AG04450 (cell line): Measurements from ENCODE around the gene TRABD. TPM values are rescaled to one million over a fixed set of nuclear protein-coding genes. Genes with fewer than 3 reads are reported as not detected.

Source experiments
- CTCF ChIA-PET: fragments of 300-600, 350-600 bp; formaldehyde crosslinking; extraction: SDS; loops from one replicate; lab custom pipeline; 2022; ENCODE audit warnings: antibody characterized with exemption, inconsistent platforms; lab: Charles Lee
- POLR2A ChIA-PET: fragments of 350-600 bp; formaldehyde crosslinking; extraction: SDS; loops from one replicate; lab custom pipeline; 2021; ENCODE audit warnings: antibody characterized with exemption, inconsistent platforms; lab: Yijun Ruan, JAX
- DNase-seq: peaks from one replicate; pipeline ENCODE4 v3.0.0-alpha.2; 2011; ENCODE audit warnings: low read depth, low spot score
- H3K27ac ChIP-seq: one replicate; pipeline ENCODE4 v1.5.1; 2012; ENCODE audit warnings: low read depth, low read length, control low read depth
- H3K27me3 ChIP-seq: one replicate; pipeline ENCODE4 v1.6.0; 2012; ENCODE audit warnings: low read length; ENCODE audit not compliant: control insufficient read depth, insufficient read depth
- H3K4me3 ChIP-seq: 2 replicates; pipeline ENCODE4 v1.5.1; 2011; ENCODE audit warnings: mild to moderate bottlenecking, low read depth, low read length, control low read depth
- H3K9me3 ChIP-seq: 2 replicates; pipeline ENCODE4 v1.5.1; 2012; ENCODE audit warnings: low read length; ENCODE audit not compliant: control insufficient read depth, insufficient read depth
- polyA plus RNA-seq: library from polyadenylated mRNA; depleted of rRNA; stranded (reverse); fragments of >200 nt; gene quantifications from 2 replicates; pipeline ENCODE4 v1.2.3, GENCODE V29; 2011
- TF ChIP-seq, protein P1 (sequence below): IDR thresholded peaks from 2 replicates; pipeline ENCODE4 v1.5.1; 2011; ENCODE audit warnings: low read depth, low read length, control low read depth, inconsistent platforms

The TRABD gene
- polyA plus RNA-seq, 1 experiment, result 8.7 TPM

DNA sequence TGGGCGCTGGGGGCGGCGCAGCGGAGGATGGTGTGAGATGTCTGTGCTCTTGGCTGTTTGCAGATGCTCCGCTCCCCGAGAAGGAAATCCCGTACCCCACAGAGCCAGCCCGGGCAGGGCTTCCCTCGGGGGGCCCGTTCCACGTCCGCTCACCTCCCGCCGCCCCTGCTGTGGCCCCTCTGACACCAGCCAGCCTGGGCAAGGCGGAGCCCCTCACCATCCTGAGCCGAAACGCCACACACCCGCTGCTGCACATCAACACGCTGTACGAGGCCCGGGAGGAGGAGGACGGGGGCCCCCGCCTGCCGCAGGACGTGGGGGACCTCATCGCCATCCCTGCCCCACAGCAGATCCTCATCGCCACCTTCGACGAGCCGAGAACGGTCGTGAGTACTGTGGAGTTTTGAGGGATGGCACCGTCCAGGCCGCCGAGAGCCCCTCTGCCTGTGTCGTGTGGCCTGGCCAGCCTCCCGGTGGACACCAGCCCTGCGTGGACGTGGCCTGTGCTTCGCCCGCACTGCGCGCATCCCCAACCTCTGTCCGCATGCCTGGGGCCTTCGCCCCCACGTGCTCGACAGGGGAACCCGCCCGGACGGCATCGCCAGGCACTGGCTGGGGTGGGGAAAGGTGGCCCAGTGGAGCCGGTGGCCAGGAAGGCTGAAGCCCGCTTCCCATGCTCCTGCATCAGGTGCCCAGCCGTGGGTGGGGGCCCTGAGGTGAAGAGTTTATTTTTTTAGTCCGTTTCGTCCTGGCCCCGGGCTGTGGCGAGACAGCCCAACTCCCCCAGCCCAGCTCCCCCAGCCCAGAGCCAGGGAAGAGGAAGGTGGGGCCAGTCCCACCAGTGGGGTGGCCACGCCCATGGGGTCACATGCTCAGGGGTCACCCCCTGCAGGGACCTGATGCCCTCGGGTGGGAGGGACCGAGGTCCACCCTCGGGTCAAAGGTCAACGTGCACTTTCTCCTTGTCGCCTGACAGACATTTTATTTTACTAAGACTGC, 6.5 kb upstream of the TRABD start:
- Histone ChIP-seq H3K27me3 (no peaks in the 10 kb centered on the region), H3K9me3 (peaks cover 13% of the 10 kb centered on the region; the same call in 1 of the 2 replicates), H3K4me3 (no peak overlapping the region), H3K27ac (no peak overlapping the region)
- ChIA-PET POLR2A (no interaction called here), CTCF (no interaction called here)
- DNase-seq, result no peak
- TF ChIP-seq, protein P1, sequence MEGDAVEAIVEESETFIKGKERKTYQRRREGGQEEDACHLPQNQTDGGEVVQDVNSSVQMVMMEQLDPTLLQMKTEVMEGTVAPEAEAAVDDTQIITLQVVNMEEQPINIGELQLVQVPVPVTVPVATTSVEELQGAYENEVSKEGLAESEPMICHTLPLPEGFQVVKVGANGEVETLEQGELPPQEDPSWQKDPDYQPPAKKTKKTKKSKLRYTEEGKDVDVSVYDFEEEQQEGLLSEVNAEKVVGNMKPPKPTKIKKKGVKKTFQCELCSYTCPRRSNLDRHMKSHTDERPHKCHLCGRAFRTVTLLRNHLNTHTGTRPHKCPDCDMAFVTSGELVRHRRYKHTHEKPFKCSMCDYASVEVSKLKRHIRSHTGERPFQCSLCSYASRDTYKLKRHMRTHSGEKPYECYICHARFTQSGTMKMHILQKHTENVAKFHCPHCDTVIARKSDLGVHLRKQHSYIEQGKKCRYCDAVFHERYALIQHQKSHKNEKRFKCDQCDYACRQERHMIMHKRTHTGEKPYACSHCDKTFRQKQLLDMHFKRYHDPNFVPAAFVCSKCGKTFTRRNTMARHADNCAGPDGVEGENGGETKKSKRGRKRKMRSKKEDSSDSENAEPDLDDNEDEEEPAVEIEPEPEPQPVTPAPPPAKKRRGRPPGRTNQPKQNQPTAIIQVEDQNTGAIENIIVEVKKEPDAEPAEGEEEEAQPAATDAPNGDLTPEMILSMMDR, result no peak

DNA sequence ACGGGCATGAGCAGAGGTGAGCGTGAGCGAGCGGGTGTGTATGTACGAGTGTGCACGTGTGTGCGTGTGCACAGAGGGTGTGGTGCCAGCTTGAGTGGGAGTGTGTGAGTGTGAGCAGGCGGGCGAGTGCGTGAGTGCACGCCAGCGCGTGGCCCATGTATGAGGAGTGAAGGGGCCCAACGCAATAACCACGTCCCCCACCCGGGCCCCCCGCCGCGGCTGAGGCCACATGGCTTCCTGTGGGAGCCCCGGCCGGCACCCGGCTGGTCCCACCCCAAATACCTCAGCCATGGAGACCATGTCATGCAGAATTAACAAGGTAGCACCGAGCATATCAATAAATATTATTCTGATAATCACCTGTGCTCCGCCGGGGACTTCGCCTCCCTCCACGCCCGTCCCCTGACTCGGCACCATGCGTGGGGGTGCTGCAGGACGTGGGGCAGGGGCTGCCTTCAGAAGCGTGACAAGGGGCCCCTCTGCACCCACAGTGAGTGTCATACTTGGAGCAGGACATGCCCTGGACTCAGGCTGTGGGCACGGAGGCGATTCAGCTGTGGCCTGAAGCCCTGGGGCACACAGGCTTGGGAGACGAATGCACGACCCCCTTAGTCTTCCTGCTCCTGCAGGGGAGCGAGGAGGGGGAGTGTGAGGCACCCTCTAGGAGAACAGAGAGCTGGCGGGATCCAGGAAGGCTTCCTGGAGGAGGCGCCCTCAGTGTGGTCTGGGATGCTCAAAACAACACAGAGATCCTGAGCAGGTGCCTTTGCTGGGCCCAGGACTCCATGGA, 5.6 kb upstream of the TRABD start:
- POLR2A ChIA-PET, result no interaction called here
- CTCF ChIA-PET, result no interaction called here

DNA sequence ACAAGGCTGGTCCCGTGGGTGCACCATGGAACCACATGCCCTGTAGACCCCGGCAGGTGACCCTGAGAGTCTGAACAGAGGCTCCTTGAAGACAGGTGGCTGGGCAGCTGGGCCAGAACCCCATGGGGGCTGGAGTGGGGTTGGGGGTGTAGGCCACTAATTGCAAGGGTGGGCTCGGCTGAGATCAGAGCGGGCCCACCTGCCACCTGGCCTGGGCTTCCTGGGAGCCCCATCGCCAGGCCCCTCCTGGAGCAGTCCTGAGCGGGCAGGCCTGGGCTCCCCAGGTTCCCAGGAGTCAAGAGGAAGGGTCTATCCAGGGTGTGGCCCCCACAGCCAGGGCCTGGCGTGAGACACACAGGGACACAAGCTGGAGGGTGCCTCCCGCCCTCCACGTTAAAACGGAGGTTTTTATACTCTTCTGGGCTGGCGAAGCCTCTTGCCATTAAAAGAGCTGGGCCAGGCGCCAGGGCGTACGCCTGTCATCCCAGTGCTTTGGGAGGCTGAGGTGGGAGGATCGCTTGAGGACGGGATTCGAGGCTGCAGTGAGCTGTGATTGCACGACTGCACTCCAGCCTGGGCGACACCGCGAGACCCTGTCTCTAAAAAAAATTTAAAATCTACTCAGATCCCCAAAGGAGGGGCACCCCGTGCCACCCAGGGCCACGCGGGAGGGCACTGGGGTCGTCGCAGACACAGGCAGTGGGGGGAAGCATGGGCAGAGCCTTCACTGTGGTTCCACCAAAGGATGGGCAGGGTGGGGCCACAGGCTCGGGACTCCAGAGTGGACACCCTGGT, 4.8 kb upstream of the TRABD start:
- Histone ChIP-seq H3K9me3 (peaks cover 13% of the 10 kb centered on the region; the same call in 1 of the 2 replicates), H3K27ac (no peak overlapping the region), H3K27me3 (no peaks in the 10 kb centered on the region), H3K4me3 (no peak overlapping the region)
- CTCF ChIA-PET, result no interaction called here
- POLR2A ChIA-PET, result no interaction called here
- TF ChIP-seq, protein P1, result no peak
- DNase-seq, result no peak

More for the DNA sequence above, 5.6 kb upstream of the TRABD start:
- Histone ChIP-seq H3K27ac (no peak overlapping the region), H3K9me3 (peaks cover 13% of the 10 kb centered on the region; the same call in 1 of the 2 replicates), H3K27me3 (no peaks in the 10 kb centered on the region), H3K4me3 (no peak overlapping the region)
- TF ChIP-seq, protein P1, result no peak
- no peak for DNase-seq

DNA sequence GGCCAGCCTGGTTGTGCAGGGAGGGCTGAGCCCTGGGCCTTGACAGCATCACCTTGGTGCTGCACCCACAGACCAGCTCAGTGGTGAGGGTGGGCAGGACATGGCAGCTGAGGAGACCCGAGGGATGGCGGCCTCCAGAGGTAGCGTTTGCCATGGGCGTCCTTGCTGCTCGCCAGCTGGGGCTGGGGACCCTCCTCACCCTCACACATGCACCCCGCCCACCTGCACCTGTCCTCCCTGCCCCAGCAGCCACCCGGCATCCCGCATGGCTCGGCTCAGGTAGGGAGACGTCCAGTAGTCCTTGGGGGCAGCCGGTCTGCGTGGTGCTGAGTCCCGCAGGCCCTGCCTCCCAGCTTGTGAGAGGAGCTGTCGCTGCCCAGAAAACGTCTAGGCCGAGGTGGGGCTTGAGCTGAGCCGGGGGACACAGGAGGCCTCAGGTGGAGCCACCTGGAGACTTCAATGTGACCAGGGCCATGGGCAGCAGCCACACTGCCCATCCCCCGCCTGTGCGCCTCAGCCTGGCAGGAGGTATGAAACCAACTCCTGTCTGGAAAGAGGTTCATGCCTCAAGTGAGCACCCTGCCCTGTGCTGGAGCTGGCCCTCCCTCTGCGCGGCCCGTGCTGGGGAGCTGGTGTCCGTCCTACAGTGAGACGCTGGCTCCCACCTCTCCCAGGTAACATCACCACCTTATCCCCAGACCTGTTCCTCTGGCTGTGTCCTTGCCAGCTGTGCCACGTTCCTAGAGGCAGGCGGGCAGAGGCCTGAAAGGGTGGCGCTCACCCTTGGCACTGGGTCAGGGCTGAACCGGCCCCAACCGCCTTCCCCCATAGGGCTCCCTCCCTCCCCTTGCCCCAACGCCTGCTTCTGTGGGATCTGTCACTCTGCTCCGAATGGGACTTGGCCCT, 3.3 kb upstream of the TRABD start:
- TF ChIP-seq, protein P1, result no peak
- Histone ChIP-seq H3K27me3 (no peaks in the 10 kb centered on the region), H3K27ac (no peak overlapping the region), H3K4me3 (no peak overlapping the region), H3K9me3 (peaks cover 7% of the 10 kb centered on the region; the same call in 1 of the 2 replicates)
- no peak for DNase-seq
- ChIA-PET CTCF (no interaction called here), POLR2A (no interaction called here)
